ACC112 (cell line): ENCODE measurements around the gene ZNF521.

ENCODE experiments used
- H2AFZ ChIP-seq: fragments of 200-600 bp; sonication (generic); one replicate; pipeline ENCODE4 v1.6.0; 2017; ENCODE audit warnings: antibody characterized with exemption, low read length; ENCODE audit not compliant: unreplicated experiment
- H3K27ac ChIP-seq: fragments of 200-600 bp; sonication (generic); 2 replicates; pipeline ENCODE4 v1.5.1; 2014; ENCODE audit warnings: low read depth, mild to moderate bottlenecking, antibody characterized with exemption, low read length, moderate library complexity
- H3K27me3 ChIP-seq: fragments of 200-600 bp; sonication (generic); 2 replicates; pipeline ENCODE4 v1.6.1; 2014; ENCODE audit warnings: mild to moderate bottlenecking, antibody characterized with exemption, low read length, moderate library complexity, mixed read lengths; ENCODE audit not compliant: insufficient read depth
- H3K36me3 ChIP-seq: fragments of 200-600 bp; sonication (generic); 2 replicates; pipeline ENCODE4 v1.6.1; 2016; ENCODE audit warnings: mild to moderate bottlenecking, antibody characterized with exemption, low read length, moderate library complexity, mixed read lengths; ENCODE audit not compliant: insufficient read depth
- H3K4me1 ChIP-seq: fragments of 200-600 bp; sonication (generic); one replicate; pipeline ENCODE4 v1.6.1; 2016; ENCODE audit warnings: low read length, mixed read lengths; ENCODE audit not compliant: insufficient read depth, unreplicated experiment, control insufficient read depth
- H3K4me3 ChIP-seq: fragments of 200-600 bp; sonication (generic); 2 replicates; pipeline ENCODE4 v1.5.1; 2014; ENCODE audit warnings: mild to moderate bottlenecking, low read depth, low read length
- H3K79me2 ChIP-seq: fragments of 200-600 bp; sonication (generic); one replicate; pipeline ENCODE4 v1.6.0; 2016; ENCODE audit warnings: low read length; ENCODE audit not compliant: control insufficient read depth, unreplicated experiment, insufficient read depth

Gene ZNF521

GRCh38 chr18:25313268-25313667 lies 38.7 kb downstream of the ZNF521 start:
- H3K4me1 ChIP-seq = no peaks in the 10 kb centered on the region
- H3K4me3 ChIP-seq = no peak overlapping the region
- no peaks in the 10 kb centered on the region for H3K36me3 ChIP-seq
- H3K79me2 ChIP-seq = no peaks in the 10 kb centered on the region
- no peak overlapping the region for H3K27ac ChIP-seq
- H3K27me3 ChIP-seq = no peaks in the 10 kb centered on the region
- H2AFZ ChIP-seq = no peak overlapping the region

GRCh38 chr18:25310045-25310444 lies 41.9 kb downstream of the ZNF521 start:
- no peak overlapping the region for H3K4me3 ChIP-seq
- no peaks in the 10 kb centered on the region for H3K27me3 ChIP-seq
- H3K4me1 ChIP-seq = peaks cover 10% of the 10 kb centered on the region
- H3K36me3 ChIP-seq = no peaks in the 10 kb centered on the region
- H3K27ac ChIP-seq = no peak overlapping the region
- no peak overlapping the region for H2AFZ ChIP-seq
- H3K79me2 ChIP-seq = no peaks in the 10 kb centered on the region

GRCh38 chr18:25308381-25308780 lies 43.6 kb downstream of the ZNF521 start:
- H3K27ac ChIP-seq = no peak overlapping the region
- H2AFZ ChIP-seq = no peak overlapping the region
- no peaks in the 10 kb centered on the region for H3K27me3 ChIP-seq
- H3K79me2 ChIP-seq = no peaks in the 10 kb centered on the region
- no peak overlapping the region for H3K4me3 ChIP-seq
- H3K36me3 ChIP-seq = no peaks in the 10 kb centered on the region
- peaks cover 10% of the 10 kb centered on the region for H3K4me1 ChIP-seq

GRCh38 chr18:25307192-25307591 lies 44.8 kb downstream of the ZNF521 start:
- Histone ChIP-seq H3K79me2 (no peaks in the 10 kb centered on the region), H2AFZ (no peak overlapping the region), H3K36me3 (no peaks in the 10 kb centered on the region), H3K27ac (no peak overlapping the region), H3K27me3 (no peaks in the 10 kb centered on the region), H3K4me1 (peaks cover 10% of the 10 kb centered on the region), H3K4me3 (no peak overlapping the region)

GRCh38 chr18:25306671-25307070 lies 45.3 kb downstream of the ZNF521 start:
- no peak overlapping the region for H3K4me3 ChIP-seq
- no peak overlapping the region for H3K27ac ChIP-seq
- no peak overlapping the region for H2AFZ ChIP-seq
- no peaks in the 10 kb centered on the region for H3K27me3 ChIP-seq
- H3K36me3 ChIP-seq = no peaks in the 10 kb centered on the region
- H3K4me1 ChIP-seq = peaks cover 10% of the 10 kb centered on the region
- H3K79me2 ChIP-seq = no peaks in the 10 kb centered on the region

GRCh38 chr18:25305584-25305983 lies 46.4 kb downstream of the ZNF521 start:
- H3K4me3 ChIP-seq = no peak overlapping the region
- no peaks in the 10 kb centered on the region for H3K27me3 ChIP-seq
- no peak overlapping the region for H3K27ac ChIP-seq
- H3K79me2 ChIP-seq = no peaks in the 10 kb centered on the region
- peaks cover 10% of the 10 kb centered on the region for H3K4me1 ChIP-seq
- no peak overlapping the region for H2AFZ ChIP-seq
- no peaks in the 10 kb centered on the region for H3K36me3 ChIP-seq

- Histone ChIP-seq H3K79me2 (no peaks in the 10 kb centered on the region), H3K4me1 (peaks cover 28% of the 10 kb centered on the region), H3K36me3 (no peaks in the 10 kb centered on the region), H3K27ac (no peak overlapping the region), H3K27me3 (no peaks in the 10 kb centered on the region), H3K4me3 (no peak overlapping the region), H2AFZ (no peak overlapping the region)
Measured at GRCh38 chr18:25300492-25300891, 51.5 kb downstream of the ZNF521 start.

GRCh38 chr18:25299426-25300300 lies 52.3 kb downstream of the ZNF521 start:
- Histone ChIP-seq H3K36me3 (no peaks in the 10 kb centered on the region), H3K79me2 (no peaks in the 10 kb centered on the region), H3K4me1 (peaks cover 25% of the 10 kb centered on the region), H2AFZ (peak overlapping the region; percentile 15), H3K27me3 (no peaks in the 10 kb centered on the region), H3K27ac (peak overlapping the region; percentile 97), H3K4me3 (peak overlapping the region; percentile 57)

GRCh38 chr18:25298853-25299274 lies 53.1 kb downstream of the ZNF521 start:
- Histone ChIP-seq H3K27ac (peak overlapping the region; percentile 97), H3K36me3 (no peaks in the 10 kb centered on the region)

GRCh38 chr18:25295624-25296138 lies 56.3 kb downstream of the ZNF521 start:
- H3K79me2 ChIP-seq = no peaks in the 10 kb centered on the region
- H3K27ac ChIP-seq = no peak overlapping the region
- H3K4me1 ChIP-seq = peaks cover 28% of the 10 kb centered on the region

More at GRCh38 chr18:25298853-25299274, 53.1 kb downstream of the ZNF521 start:
- H3K79me2 ChIP-seq = no peaks in the 10 kb centered on the region
- peak overlapping the region; percentile 27 for H2AFZ ChIP-seq
- H3K4me1 ChIP-seq = peaks cover 25% of the 10 kb centered on the region
- H3K4me3 ChIP-seq = peak overlapping the region; percentile 57
- no peaks in the 10 kb centered on the region for H3K27me3 ChIP-seq

GRCh38 chr18:25291150-25291549 lies 60.8 kb downstream of the ZNF521 start:
- Histone ChIP-seq H3K4me3 (no peak overlapping the region), H3K27ac (no peak overlapping the region), H3K79me2 (no peaks in the 10 kb centered on the region), H3K4me1 (peaks cover 29% of the 10 kb centered on the region), H3K27me3 (no peaks in the 10 kb centered on the region), H3K36me3 (no peaks in the 10 kb centered on the region), H2AFZ (no peak overlapping the region)

More at GRCh38 chr18:25295624-25296138, 56.3 kb downstream of the ZNF521 start:
- H3K27me3 ChIP-seq = no peaks in the 10 kb centered on the region
- H3K4me3 ChIP-seq = no peak overlapping the region
- no peaks in the 10 kb centered on the region for H3K36me3 ChIP-seq
- H2AFZ ChIP-seq = no peak overlapping the region
